OCI-LY3 (cell line): ENCODE results near the gene SYNE2.

Source experiments
- H2AFZ ChIP-seq: fragments of 200-600, 300-600 bp; shearing (Covaris generic); 2 replicates; pipeline ENCODE4 v1.6.0; 2014; ENCODE audit warnings: antibody characterized with exemption, low read depth, low read length
- H3K27ac ChIP-seq: fragments of 200-600, 300-600 bp; sonication (generic); 2 replicates; pipeline ENCODE4 v1.5.1; 2014; ENCODE audit warnings: mild to moderate bottlenecking, low read length, moderate library complexity, mixed read lengths
- H3K27me3 ChIP-seq: fragments of 200-600, 300-600 bp; sonication (generic); 2 replicates; pipeline ENCODE4 v1.6.1; 2014; ENCODE audit warnings: low read depth, low read length, mixed read lengths
- H3K36me3 ChIP-seq: fragments of 200-600, 300-600 bp; sonication (generic); replicated peaks from 2 replicates; pipeline ENCODE3; 2014; ENCODE audit warnings: low read depth, low read length, mixed read lengths
- H3K4me1 ChIP-seq: fragments of 300-600, 200-600 bp; sonication (generic); 2 replicates; pipeline ENCODE4 v1.6.1; 2014; ENCODE audit warnings: low read length, mixed read lengths
- H3K4me2 ChIP-seq: fragments of 200-600, 300-600 bp; sonication (generic); 2 replicates; pipeline ENCODE4 v1.6.1; 2014; ENCODE audit warnings: low read length, mixed read lengths
- H3K4me3 ChIP-seq: fragments of 300-600, 200-600 bp; sonication (generic); 2 replicates; pipeline ENCODE4 v1.5.1; 2014; ENCODE audit warnings: antibody characterized with exemption, mild to moderate bottlenecking, low read length, moderate library complexity
- H3K79me2 ChIP-seq: fragments of 300-600, 200-600 bp; shearing (Covaris generic); 2 replicates; pipeline ENCODE4 v1.6.1; 2014; ENCODE audit warnings: mild to moderate bottlenecking, low read length, mixed read lengths
- H3K9ac ChIP-seq: fragments of 300-600, 200-600 bp; shearing (Covaris generic); 2 replicates; pipeline ENCODE4 v1.6.0; 2014; ENCODE audit warnings: mild to moderate bottlenecking, low read length, moderate library complexity
- H3K9me3 ChIP-seq: fragments of 200-600, 300-600 bp; shearing (Covaris generic); 2 replicates; pipeline ENCODE4 v1.6.1; 2014; ENCODE audit warnings: low read length, mixed read lengths; ENCODE audit not compliant: insufficient read depth
- H4K20me1 ChIP-seq: fragments of 200-600, 300-600 bp; sonication (generic); 2 replicates; pipeline ENCODE4 v1.6.1; 2016; ENCODE audit warnings: low read length, mixed read lengths; ENCODE audit not compliant: insufficient read depth
- CTCF ChIP-seq: fragments of 200-600, 300-600 bp; sonication (generic); IDR thresholded peaks from 2 replicates; pipeline ENCODE4 v1.5.1; 2014; ENCODE audit warnings: antibody characterized with exemption, low read length, low read depth
- EZH2phosphoT487 ChIP-seq: fragments of 200-600 bp; shearing (Covaris generic); IDR thresholded peaks from 2 replicates; pipeline ENCODE4 v1.6.1; 2018; ENCODE audit warnings: antibody characterized with exemption, mixed run types, low read depth

The SYNE2 gene

GRCh38 chr14:64062381-64063115 is 209.7 kb downstream of the SYNE2 start:
- no peak overlapping the region for H3K27ac ChIP-seq
- no peaks in the 10 kb centered on the region for H3K4me1 ChIP-seq
- no peak overlapping the region for H3K9ac ChIP-seq
- TF ChIP-seq CTCF (no peak), EZH2phosphoT487 (no peak)
- no peak overlapping the region for H2AFZ ChIP-seq
- H3K4me2 ChIP-seq: no peak overlapping the region
- H4K20me1 ChIP-seq: no peaks in the 10 kb centered on the region
- H3K4me3 ChIP-seq: no peak overlapping the region
- H3K36me3 ChIP-seq: no peaks in the 10 kb centered on the region
- no peaks in the 10 kb centered on the region for H3K79me2 ChIP-seq
- no peaks in the 10 kb centered on the region for H3K9me3 ChIP-seq
- H3K27me3 ChIP-seq: no peaks in the 10 kb centered on the region

GRCh38 chr14:64064447-64064846 is 211.6 kb downstream of the SYNE2 start:
- H3K27ac ChIP-seq: no peak overlapping the region
- H3K4me2 ChIP-seq: no peak overlapping the region
- H3K4me1 ChIP-seq: no peaks in the 10 kb centered on the region
- H2AFZ ChIP-seq: no peak overlapping the region
- no peak for TF ChIP-seq CTCF
- no peak for TF ChIP-seq EZH2phosphoT487
- no peaks in the 10 kb centered on the region for H3K36me3 ChIP-seq
- no peak overlapping the region for H3K9ac ChIP-seq
- no peaks in the 10 kb centered on the region for H3K9me3 ChIP-seq
- H3K27me3 ChIP-seq: no peaks in the 10 kb centered on the region
- H4K20me1 ChIP-seq: no peaks in the 10 kb centered on the region
- no peaks in the 10 kb centered on the region for H3K79me2 ChIP-seq
- no peak overlapping the region for H3K4me3 ChIP-seq

- Histone ChIP-seq H3K27me3 (no peaks in the 10 kb centered on the region), H3K9me3 (no peaks in the 10 kb centered on the region), H3K79me2 (no peaks in the 10 kb centered on the region), H2AFZ (no peak overlapping the region), H3K4me2 (no peak overlapping the region), H4K20me1 (no peaks in the 10 kb centered on the region), H3K27ac (no peak overlapping the region), H3K9ac (no peak overlapping the region), H3K4me3 (no peak overlapping the region), H3K36me3 (no peaks in the 10 kb centered on the region), H3K4me1 (no peaks in the 10 kb centered on the region)
- TF ChIP-seq CTCF (no peak), EZH2phosphoT487 (no peak)
Observed at GRCh38 chr14:64069634-64070359, 217.0 kb downstream of the SYNE2 start.

- H3K27me3 ChIP-seq: no peaks in the 10 kb centered on the region
- TF ChIP-seq CTCF: no peak
- no peak for TF ChIP-seq EZH2phosphoT487
- no peaks in the 10 kb centered on the region for H4K20me1 ChIP-seq
- H3K79me2 ChIP-seq: no peaks in the 10 kb centered on the region
- H3K27ac ChIP-seq: no peak overlapping the region
- H3K36me3 ChIP-seq: no peaks in the 10 kb centered on the region
- no peak overlapping the region for H3K4me3 ChIP-seq
- H3K4me2 ChIP-seq: no peak overlapping the region
- no peaks in the 10 kb centered on the region for H3K4me1 ChIP-seq
- H3K9ac ChIP-seq: no peak overlapping the region
- no peak overlapping the region for H2AFZ ChIP-seq
- no peaks in the 10 kb centered on the region for H3K9me3 ChIP-seq
Observed at GRCh38 chr14:64074961-64075612, 222.3 kb downstream of the SYNE2 start.
